ENCODE results near the gene PDE4D.

GRCh38 chr5:59187857-59188256, 705.7 kb downstream of the PDE4D start:
- TF ChIP-seq POLR2A (IDR thresholded peaks at IDR 0.05), result no peak
- no peak for TF ChIP-seq CTCF (IDR thresholded peaks at IDR 0.05)
- no peak for TF ChIP-seq EP300 (IDR thresholded peaks at IDR 0.05)

Data from tibial nerve (tissue), 4 donors.